Calu3 (cell line): ENCODE results near the gene AGBL2. TPM values are rescaled to one million over a fixed set of nuclear protein-coding genes. Genes with fewer than 3 reads are reported as not detected.

Experiments used
- BruUV-seq: library from RNA; stranded (reverse); fragments of 400-500 nt; replicated peaks from 2 replicates; lab custom pipeline; 2021; lab: Mats Ljungman, UMichigan
- CTCF ChIA-PET: fragments of 300-600 bp; sonication (Branson Sonifier 250); formaldehyde crosslinking; loops from one replicate; lab custom pipeline; 2022; ENCODE audit warnings: antibody characterized with exemption; lab: Charles Lee
- DNase-seq: peaks from one replicate; pipeline ENCODE4 v3.0.0; 2022
- H3K27ac Mint-ChIP-seq: one replicate; pipeline ENCODE4 v1.8.0; 2022; ENCODE audit warnings: mixed read lengths; ENCODE audit not compliant: unreplicated experiment
- H3K27me3 Mint-ChIP-seq: one replicate; pipeline ENCODE4 v1.8.0; 2022; ENCODE audit warnings: mixed read lengths; ENCODE audit not compliant: unreplicated experiment
- H3K36me3 Mint-ChIP-seq: one replicate; pipeline ENCODE4 v1.8.0; 2022; ENCODE audit warnings: mild to moderate bottlenecking, moderate library complexity, mixed read lengths; ENCODE audit not compliant: insufficient read depth, unreplicated experiment
- H3K4me1 Mint-ChIP-seq: one replicate; pipeline ENCODE4 v1.8.0; 2022; ENCODE audit warnings: mild to moderate bottlenecking, low read depth, mixed read lengths; ENCODE audit not compliant: unreplicated experiment
- H3K4me3 Mint-ChIP-seq: one replicate; pipeline ENCODE4 v1.8.0; 2022; ENCODE audit warnings: mild to moderate bottlenecking, low read depth, moderate library complexity, mixed read lengths; ENCODE audit not compliant: unreplicated experiment
- H3K9me3 Mint-ChIP-seq: one replicate; pipeline ENCODE4 v1.8.0; 2022; ENCODE audit warnings: low read depth, mixed read lengths; ENCODE audit not compliant: unreplicated experiment
- CTCF ChIP-seq: fragments of 200-600 bp; IDR thresholded peaks from one replicate; pipeline ENCODE4 v1.8.0; 2022; ENCODE audit warnings: antibody characterized with exemption; ENCODE audit not compliant: unreplicated experiment
- intact Hi-C: fragments of 100-400 bp; cut with micrococcal nuclease; formaldehyde crosslinking; loops from one replicate; pipeline ENCODE4 v1.10.0; 2022; ENCODE audit not compliant: unreplicated experiment
- total RNA-seq: library from RNA; stranded (reverse); gene quantifications from 2 replicates; pipeline ENCODE4 v1.2.3, GENCODE V29; 2022

The AGBL2 gene
- total RNA-seq, 1 experiment from 2014 or later = 6.1 TPM

- CTCF ChIA-PET = no interaction called here
- Mint-ChIP-seq H3K27ac (no peak overlapping the region), H3K36me3 (peaks cover 64% of the 10 kb centered on the region), H3K27me3 (no peaks in the 10 kb centered on the region), H3K4me3 (no peak overlapping the region), H3K9me3 (no peaks in the 10 kb centered on the region), H3K4me1 (no peaks in the 10 kb centered on the region)
- no peak for DNase-seq
- no TSS peak for BruUV-seq
- intact Hi-C loops = no loop called here
- TF ChIP-seq CTCF = no peak
Measured at GRCh38 chr11:47732271-47732670, 17.1 kb upstream of the AGBL2 start.

GRCh38 chr11:47731475-47731874, 16.3 kb upstream of the AGBL2 start:
- H3K4me3 Mint-ChIP-seq = no peak overlapping the region
- TF ChIP-seq CTCF = no peak
- H3K4me1 Mint-ChIP-seq = no peaks in the 10 kb centered on the region
- no peak for DNase-seq
- no peaks in the 10 kb centered on the region for H3K27me3 Mint-ChIP-seq
- CTCF ChIA-PET = no interaction called here
- no peaks in the 10 kb centered on the region for H3K9me3 Mint-ChIP-seq
- no peak overlapping the region for H3K27ac Mint-ChIP-seq
- peaks cover 56% of the 10 kb centered on the region for H3K36me3 Mint-ChIP-seq
- BruUV-seq = no TSS peak
- intact Hi-C loops = no loop called here

- no peak for DNase-seq
- no peak for TF ChIP-seq CTCF
- H3K4me1 Mint-ChIP-seq = no peaks in the 10 kb centered on the region
- BruUV-seq = no TSS peak
- no peak overlapping the region for H3K4me3 Mint-ChIP-seq
- peaks cover 62% of the 10 kb centered on the region for H3K36me3 Mint-ChIP-seq
- H3K9me3 Mint-ChIP-seq = no peaks in the 10 kb centered on the region
- H3K27ac Mint-ChIP-seq = no peak overlapping the region
- no peaks in the 10 kb centered on the region for H3K27me3 Mint-ChIP-seq
- intact Hi-C loops = no loop called here
- CTCF ChIA-PET = no interaction called here
Measured at GRCh38 chr11:47726878-47727514, 11.8 kb upstream of the AGBL2 start.

GRCh38 chr11:47726118-47726442, 10.9 kb upstream of the AGBL2 start:
- Mint-ChIP-seq H3K9me3 (no peaks in the 10 kb centered on the region), H3K36me3 (peaks cover 60% of the 10 kb centered on the region), H3K27me3 (no peaks in the 10 kb centered on the region), H3K27ac (no peak overlapping the region), H3K4me3 (no peak overlapping the region), H3K4me1 (no peaks in the 10 kb centered on the region)
- no TSS peak for BruUV-seq
- intact Hi-C loops = no loop called here
- CTCF ChIA-PET = no interaction called here
- TF ChIP-seq CTCF = no peak
- no peak for DNase-seq
